Measurements from ENCODE around the gene FANCE. TPM values are rescaled to one million over a fixed set of nuclear protein-coding genes. Genes with fewer than 3 reads are reported as not detected.

The FANCE gene
- total RNA-seq, 1 donor, result 16.6 TPM

DNA sequence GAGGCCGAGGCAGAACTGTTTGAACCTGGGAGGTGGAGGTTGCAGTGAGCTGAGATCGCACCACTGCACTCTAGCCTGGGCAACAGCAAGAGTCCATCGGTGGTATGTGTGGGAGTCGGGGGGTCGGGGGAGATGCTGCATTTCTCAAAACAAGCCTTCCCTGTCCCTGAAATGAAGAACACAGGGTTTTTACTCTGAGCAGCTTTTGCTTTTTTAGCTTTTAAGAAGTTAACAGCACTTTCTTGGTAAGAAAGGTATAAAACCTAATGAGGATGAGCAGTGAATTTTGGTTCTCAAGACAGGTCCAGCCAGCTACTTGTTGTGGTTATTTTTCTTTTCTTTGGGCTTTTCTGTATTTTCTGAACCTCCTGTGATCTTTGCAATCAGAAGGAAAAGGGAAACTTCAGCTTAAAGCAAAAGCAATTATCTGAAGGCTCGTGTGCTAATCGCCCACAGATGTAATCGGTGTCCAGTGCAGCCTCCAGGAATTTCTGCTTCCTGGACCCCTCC is 19.8 kb downstream of the FANCE start:
- Histone ChIP-seq H3K79me2 (ENCODE audit: insufficient read depth, low read length) (peaks cover 30% of the 10 kb centered on the region), H3K36me3 (ENCODE audit: insufficient read depth, low read length) (peaks cover 50% of the 10 kb centered on the region), H2AFZ (ENCODE audit: low read length) (no peak overlapping the region), H3K4me3 (ENCODE audit: insufficient read depth, low read length) (no peak overlapping the region), H3K4me1 (ENCODE audit: insufficient read depth, low read length) (peaks cover 24% of the 10 kb centered on the region), H3K4me2 (ENCODE audit: insufficient read depth, low read length) (no peak overlapping the region), H4K20me1 (ENCODE audit: insufficient read depth, low read length) (peaks cover 47% of the 10 kb centered on the region), H3K27ac (ENCODE audit: low read depth, low read length) (peak overlapping the region; percentile 19), H3K9me3 (ENCODE audit: low read depth, low read length) (no peaks in the 10 kb centered on the region), H3K27me3 (ENCODE audit: insufficient read depth, low read length) (no peaks in the 10 kb centered on the region)
- DNase-seq (ENCODE audit: insufficient read length, low spot score, missing footprints), result no peak
- TF ChIP-seq, protein P1, sequence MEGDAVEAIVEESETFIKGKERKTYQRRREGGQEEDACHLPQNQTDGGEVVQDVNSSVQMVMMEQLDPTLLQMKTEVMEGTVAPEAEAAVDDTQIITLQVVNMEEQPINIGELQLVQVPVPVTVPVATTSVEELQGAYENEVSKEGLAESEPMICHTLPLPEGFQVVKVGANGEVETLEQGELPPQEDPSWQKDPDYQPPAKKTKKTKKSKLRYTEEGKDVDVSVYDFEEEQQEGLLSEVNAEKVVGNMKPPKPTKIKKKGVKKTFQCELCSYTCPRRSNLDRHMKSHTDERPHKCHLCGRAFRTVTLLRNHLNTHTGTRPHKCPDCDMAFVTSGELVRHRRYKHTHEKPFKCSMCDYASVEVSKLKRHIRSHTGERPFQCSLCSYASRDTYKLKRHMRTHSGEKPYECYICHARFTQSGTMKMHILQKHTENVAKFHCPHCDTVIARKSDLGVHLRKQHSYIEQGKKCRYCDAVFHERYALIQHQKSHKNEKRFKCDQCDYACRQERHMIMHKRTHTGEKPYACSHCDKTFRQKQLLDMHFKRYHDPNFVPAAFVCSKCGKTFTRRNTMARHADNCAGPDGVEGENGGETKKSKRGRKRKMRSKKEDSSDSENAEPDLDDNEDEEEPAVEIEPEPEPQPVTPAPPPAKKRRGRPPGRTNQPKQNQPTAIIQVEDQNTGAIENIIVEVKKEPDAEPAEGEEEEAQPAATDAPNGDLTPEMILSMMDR (IDR thresholded peaks at IDR 0.05; ENCODE audit: extremely low read depth, low read depth, low read length), result no peak

DNA sequence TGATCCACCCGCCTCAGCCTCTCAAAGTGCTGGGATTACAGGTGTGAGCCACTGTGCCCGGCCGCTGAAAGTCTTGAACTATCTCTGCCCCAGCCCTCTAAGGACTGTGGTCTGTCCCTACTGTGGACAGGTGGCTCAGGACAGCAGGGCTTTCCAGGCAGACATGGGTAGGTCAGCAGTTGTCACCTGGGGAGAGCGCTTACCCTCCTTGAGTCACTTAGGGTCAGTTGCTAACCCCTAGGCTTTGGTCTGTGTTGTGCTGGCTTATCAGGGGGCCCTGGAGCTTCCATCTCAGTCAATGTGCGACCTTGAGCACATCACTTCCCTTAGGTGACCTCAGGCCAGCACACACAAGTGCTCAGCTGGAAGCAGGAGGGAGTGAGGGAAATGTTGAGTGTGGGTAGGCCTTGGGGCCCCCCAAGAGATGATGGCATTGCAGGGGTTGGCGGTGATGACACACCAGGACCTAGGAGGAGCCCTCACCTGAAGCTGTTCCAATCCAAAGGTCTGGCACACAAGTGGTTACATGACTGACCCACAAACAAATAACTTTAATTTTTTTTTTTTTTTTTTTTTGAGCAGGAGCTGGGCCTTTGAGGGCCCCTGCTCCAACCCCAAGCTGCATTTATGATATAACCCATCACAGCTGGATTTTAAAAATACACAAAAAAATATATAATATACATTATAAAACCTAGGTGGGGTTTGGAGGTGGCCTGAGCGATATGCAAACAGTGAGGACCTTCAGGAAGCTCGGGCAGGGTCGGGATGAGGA is 21.1 kb downstream of the FANCE start:
- peaks cover 57% of the 10 kb centered on the region for H3K36me3 ChIP-seq (ENCODE audit: insufficient read depth, low read length)
- TF ChIP-seq, protein P1 (IDR thresholded peaks at IDR 0.05; ENCODE audit: extremely low read depth, low read depth, low read length), result no peak

GRCh38 chr6:35473850-35474130 is 21.7 kb downstream of the FANCE start:
- H3K36me3 ChIP-seq (ENCODE audit: insufficient read depth, low read length), result peaks cover 57% of the 10 kb centered on the region
- H4K20me1 ChIP-seq (ENCODE audit: insufficient read depth, low read length), result peaks cover 42% of the 10 kb centered on the region
- no peak overlapping the region for H3K4me2 ChIP-seq (ENCODE audit: insufficient read depth, low read length)
- H3K4me1 ChIP-seq (ENCODE audit: insufficient read depth, low read length), result peaks cover 19% of the 10 kb centered on the region
- H3K4me3 ChIP-seq (ENCODE audit: insufficient read depth, low read length), result no peak overlapping the region
- no peaks in the 10 kb centered on the region for H3K9me3 ChIP-seq (ENCODE audit: low read depth, low read length)
- peaks cover 24% of the 10 kb centered on the region for H3K79me2 ChIP-seq (ENCODE audit: insufficient read depth, low read length)
- H2AFZ ChIP-seq (ENCODE audit: low read length), result no peak overlapping the region
- H3K27ac ChIP-seq (ENCODE audit: low read depth, low read length), result no peak overlapping the region
- DNase-seq (ENCODE audit: insufficient read length, low spot score, missing footprints), result no peak
- H3K27me3 ChIP-seq (ENCODE audit: insufficient read depth, low read length), result no peaks in the 10 kb centered on the region
- TF ChIP-seq, protein P1 (IDR thresholded peaks at IDR 0.05; ENCODE audit: extremely low read depth, low read depth, low read length), result no peak

More for the DNA sequence above, 21.1 kb downstream of the FANCE start:
- H3K27ac ChIP-seq (ENCODE audit: low read depth, low read length), result no peak overlapping the region
- H3K4me1 ChIP-seq (ENCODE audit: insufficient read depth, low read length), result peaks cover 19% of the 10 kb centered on the region
- H3K27me3 ChIP-seq (ENCODE audit: insufficient read depth, low read length), result no peaks in the 10 kb centered on the region
- H3K4me2 ChIP-seq (ENCODE audit: insufficient read depth, low read length), result no peak overlapping the region
- peak; percentile 77 for DNase-seq (ENCODE audit: insufficient read length, low spot score, missing footprints)
- peaks cover 29% of the 10 kb centered on the region for H3K79me2 ChIP-seq (ENCODE audit: insufficient read depth, low read length)
- no peak overlapping the region for H3K4me3 ChIP-seq (ENCODE audit: insufficient read depth, low read length)
- H2AFZ ChIP-seq (ENCODE audit: low read length), result no peak overlapping the region
- peaks cover 47% of the 10 kb centered on the region for H4K20me1 ChIP-seq (ENCODE audit: insufficient read depth, low read length)
- H3K9me3 ChIP-seq (ENCODE audit: low read depth, low read length), result no peaks in the 10 kb centered on the region

DNA sequence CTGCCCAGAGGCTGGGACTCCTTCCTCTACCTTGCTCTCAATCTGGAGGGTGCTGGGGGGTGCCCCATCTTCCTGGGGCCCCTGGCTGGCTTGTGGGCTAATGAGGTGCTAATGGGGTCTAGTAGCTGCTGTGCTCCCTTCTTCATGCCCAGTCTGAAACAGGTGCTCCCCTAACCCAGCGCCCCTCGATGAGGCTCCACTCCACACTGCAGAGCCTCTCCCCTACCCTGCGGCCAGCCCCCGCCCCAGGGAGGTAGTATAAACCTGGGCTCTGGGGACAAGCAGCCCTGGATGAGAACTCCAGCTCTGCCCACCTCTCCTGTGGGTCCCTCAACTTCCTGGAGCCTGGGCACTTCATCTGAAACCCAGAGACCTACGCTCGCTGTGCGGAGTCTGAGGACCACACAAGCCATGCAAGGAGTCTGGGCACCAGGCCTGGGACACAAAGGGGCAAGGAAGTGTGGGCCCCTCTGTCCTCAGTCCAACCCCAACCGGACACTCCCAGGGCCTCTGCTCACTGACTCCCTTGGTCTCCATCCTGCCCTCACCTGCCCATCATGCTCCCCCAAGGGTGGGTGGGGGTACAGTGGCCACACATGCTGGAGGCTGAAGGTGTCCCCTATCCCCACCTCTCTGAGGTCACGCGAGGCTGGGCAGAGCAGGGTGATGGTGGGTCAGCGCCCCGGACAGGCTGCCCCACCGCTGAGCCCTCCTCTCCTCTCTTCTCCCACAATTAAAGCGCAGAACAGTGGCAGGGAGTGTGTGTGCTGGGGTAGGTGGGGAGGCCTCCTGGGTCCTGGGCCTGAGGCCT is 22.2 kb downstream of the FANCE start:
- Histone ChIP-seq H4K20me1 (ENCODE audit: insufficient read depth, low read length) (peaks cover 36% of the 10 kb centered on the region), H3K36me3 (ENCODE audit: insufficient read depth, low read length) (peaks cover 52% of the 10 kb centered on the region), H3K4me1 (ENCODE audit: insufficient read depth, low read length) (peaks cover 19% of the 10 kb centered on the region), H3K4me2 (ENCODE audit: insufficient read depth, low read length) (no peak overlapping the region), H3K27ac (ENCODE audit: low read depth, low read length) (no peak overlapping the region), H2AFZ (ENCODE audit: low read length) (no peak overlapping the region), H3K9me3 (ENCODE audit: low read depth, low read length) (no peaks in the 10 kb centered on the region), H3K4me3 (ENCODE audit: insufficient read depth, low read length) (no peak overlapping the region), H3K79me2 (ENCODE audit: insufficient read depth, low read length) (peaks cover 18% of the 10 kb centered on the region), H3K27me3 (ENCODE audit: insufficient read depth, low read length) (no peaks in the 10 kb centered on the region)
- TF ChIP-seq, protein P1 (IDR thresholded peaks at IDR 0.05; ENCODE audit: extremely low read depth, low read depth, low read length), result no peak
- peak; percentile 69 for DNase-seq (ENCODE audit: insufficient read length, low spot score, missing footprints)
